Measurements from ENCODE around the gene LRP8.

The LRP8 gene

DNA sequence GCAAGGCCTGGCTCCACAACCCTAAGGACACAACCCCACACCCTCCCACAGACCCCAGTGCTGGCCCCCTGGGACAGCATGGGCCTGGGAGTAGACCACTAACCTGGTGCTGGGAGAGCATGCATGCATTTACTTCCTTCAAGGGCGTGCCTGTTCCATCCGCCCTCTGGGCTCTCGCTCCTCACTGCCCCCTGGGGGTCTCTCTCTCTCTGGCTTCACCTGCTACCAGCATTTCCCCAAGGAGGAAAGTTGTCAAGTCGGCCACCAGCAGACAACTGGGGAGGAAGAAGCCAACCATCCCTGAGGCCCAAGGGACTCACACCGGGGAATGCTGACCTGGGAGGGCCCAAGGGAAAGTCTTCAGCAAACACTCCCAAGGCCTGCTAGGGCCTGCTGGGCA, 6.5 kb downstream of the LRP8 start:
- peak; percentile 46 for DNase-seq

DNA sequence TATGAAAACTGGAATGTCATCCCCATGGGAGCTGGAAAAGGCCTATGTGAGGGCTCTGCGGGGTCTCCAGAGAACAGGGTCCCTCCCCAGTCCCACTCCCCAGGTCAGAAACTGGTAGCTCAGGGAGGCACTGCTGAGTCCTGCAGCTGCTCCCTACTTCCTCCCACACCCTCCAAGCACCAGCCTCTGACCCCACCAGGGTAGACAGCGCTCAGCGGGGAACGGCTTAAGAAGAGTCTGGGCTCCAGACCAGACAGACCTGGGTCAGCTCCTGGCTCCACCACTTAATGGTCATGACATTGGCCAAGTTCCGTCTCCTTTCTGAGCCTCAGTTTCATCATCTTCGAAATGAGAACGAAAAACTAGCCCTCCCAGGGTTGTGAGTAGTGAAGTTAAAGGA, 7.2 kb downstream of the LRP8 start:
- no peak for DNase-seq

DNA sequence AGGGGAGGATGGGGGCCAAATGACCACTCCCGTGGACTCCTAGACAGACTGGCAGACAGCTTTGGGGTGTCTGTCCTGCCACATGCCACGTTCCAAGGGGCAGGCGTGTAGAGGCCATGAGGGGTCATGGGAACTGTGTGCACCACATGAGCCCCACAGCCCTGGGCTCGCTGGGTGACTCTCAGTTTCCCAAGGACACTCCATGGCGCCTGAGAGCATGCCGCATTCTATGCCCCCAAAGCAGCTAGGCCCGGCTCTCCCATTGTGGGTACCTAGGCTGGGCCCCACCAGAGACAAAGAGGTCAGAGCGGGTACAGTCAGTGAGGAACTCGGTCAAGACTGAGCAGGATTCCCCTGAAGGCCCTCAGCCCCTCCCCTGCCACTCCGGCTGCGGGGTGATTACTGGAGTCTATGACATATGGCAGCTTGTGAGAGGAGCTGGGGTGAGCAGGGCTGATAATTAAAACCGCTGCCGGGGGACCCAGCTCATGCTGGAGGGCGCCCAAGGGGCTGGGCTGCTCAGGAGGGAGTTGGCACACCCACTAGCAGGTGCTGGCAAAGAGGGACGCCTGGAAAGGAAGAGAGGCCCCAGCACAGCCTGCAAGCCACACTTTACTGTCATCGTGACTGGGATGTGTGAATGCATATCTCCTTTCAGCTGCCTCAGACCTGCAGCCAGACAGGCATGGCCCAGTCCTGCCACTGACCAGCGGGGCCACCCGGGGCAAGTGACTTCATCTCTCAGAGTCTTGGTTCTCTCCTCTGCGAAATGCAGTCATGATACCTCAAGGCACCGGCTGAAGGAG, 8.4 kb downstream of the LRP8 start:
- DNase-seq, result peak; percentile 95

DNA sequence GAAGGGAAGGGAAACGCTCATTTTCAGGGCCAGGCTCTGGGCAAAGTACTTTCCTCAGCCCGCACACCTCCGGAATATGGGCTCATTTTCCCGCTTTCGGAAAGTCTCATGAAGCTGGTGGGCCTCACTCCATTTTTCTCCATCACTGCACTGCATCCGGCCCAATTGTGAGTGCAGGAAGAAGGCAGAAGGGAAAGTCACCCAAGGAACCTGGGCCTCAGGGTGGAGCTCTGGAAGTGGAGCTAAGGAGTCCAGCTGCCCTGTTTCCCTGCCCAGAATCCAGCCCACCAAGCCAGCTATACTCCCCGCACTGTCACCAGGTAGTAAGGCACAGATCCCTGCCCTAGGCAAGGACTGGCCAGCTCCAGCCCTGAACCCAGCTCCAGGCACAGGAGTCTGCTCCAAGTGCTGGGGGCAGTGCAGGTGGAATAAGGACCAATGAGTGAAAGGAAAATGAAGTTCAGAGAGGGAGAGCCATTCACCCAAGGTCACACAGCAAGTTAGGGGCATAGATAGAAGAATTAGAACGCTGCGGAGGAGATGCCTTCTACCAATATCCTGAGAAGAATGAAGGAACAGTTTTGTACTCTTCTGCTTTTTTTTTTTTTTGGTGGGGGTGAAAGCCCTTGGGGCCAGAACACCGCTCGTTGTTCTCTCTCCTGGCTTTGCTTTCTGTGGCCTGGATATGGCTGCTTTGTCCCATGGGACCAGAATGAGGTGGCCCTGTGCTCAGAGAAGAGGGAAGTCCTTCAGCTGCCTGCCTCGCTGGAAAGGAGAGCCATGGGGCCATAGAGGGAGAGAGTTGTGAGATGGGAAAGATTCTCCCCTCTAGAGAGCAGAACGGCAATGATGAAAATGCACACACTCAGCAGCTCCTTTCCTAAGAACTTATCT, 10.0 kb downstream of the LRP8 start:
- no peak for DNase-seq

DNA sequence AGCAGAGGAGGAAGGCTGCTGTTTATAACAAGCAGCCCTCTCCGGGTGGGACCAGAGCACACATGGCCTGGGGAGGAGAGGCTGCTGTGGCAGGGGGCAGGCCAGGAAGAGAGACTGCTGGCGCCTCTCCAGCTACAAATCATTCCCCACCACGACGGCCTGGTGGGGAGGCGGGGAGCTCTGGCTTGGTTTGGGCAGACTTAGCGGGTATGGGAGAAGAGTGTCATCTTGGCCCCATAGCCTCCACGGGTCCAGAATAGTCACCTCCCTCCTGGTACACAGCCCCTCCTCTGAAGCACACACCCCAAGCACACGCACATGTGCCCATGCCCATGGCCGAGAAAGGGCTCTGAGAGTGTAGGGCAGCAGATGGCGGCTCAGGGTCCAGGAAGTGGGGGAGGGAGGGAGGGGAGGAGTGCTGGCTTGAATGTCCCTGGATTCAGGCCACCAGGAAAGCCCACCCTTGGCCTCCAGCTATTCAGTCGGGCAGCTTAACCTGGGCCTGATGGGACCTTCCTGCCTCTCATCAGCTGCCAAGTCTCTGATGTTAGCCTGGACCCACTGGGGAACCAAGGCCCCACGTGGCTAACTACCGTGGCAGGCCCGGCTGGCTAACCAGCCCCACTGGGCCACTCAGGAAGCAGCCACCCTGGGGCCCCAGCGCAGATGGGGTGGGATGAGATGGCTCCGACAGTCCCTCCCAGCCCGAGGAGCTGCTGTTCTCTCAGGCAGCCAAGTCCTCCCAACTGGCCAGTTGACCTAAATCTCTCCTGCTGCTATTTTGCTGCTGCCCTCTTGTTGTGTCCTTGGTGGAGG, 10.9 kb downstream of the LRP8 start:
- DNase-seq, result peak; percentile 86

DNA sequence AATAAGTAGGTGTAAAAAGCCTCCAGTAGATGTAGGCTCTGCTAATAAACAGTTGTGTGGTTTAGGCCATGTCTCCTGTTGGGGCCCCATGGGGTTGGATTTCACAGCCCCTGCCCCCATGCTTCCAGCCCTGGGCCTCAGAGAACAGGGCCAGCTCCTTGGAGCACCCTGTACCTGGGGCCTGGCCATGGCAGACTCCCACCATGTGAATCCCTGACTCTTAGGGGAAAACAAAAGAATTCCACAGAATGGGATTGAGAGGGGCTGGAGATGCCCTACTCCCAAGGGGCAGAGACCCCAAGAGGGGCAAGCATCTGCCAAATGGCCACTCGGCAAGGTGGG, 11.5 kb downstream of the LRP8 start:
- DNase-seq, result no peak

DNA sequence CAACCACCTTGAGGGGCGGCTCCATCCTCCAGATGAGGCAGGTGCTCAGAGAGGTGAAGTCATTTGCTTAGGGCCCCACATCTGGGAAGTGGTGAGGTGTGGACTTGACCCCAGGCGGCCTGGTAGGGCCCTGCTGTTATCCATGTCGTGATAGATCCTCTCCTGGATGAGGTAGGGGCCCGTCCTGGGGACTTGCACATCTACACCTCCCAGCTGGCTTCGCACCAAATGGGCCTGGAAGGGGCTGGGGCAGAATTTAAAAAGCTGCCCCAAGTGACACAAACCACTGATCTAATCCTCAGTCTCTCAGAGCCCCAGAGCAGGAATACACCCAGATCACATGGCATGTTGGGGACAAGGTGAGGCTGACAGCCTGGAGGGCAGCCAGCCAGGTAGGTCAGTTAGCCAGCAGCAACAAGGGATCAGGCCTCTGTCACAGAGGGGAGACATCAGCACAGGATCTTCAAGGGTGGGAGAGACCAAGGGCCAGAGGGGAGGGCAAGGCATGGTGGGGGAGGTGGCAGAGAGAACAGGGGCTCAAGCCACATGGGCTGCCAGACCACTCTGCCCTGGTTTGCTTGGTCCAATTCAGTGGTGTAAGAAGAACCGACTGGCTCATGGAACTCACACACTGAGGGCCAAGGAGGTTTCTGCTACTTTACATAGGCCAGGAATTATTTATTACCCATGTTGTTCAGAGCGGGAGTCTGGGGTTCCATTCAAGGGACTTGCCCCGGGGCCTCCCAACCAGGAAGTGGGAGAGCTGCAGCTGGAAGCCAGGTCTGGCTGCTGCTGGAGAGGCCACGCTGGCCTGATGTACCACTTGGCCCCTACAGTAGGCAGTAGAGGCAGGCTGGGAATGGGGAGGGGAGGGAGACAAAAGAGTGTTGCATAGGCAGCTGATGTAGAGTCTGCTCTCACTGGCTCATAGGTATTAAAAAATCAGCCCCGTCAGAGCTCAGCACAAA, 12.1 kb downstream of the LRP8 start:
- DNase-seq, result peak; percentile 35

DNA sequence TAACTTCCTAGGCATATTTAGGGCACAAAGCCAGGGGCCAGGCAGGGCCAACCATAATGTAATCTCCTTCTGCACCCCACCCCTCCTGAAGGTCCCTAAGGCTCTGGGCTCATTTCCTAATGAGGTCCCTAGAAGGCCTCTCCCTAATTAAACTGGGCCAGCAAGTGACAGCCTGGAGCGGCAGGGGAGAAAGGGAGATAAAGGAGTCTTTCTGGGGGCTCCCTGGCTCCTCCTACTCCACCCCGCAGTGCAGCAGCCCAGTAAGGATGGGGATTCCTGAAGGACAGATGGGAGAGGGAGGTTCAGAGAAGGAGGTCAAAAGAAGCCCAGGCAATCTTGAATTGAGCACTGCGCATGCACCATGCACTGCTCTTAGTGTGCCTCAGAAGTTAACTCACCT, 12.8 kb downstream of the LRP8 start:
- no peak for DNase-seq

DNA sequence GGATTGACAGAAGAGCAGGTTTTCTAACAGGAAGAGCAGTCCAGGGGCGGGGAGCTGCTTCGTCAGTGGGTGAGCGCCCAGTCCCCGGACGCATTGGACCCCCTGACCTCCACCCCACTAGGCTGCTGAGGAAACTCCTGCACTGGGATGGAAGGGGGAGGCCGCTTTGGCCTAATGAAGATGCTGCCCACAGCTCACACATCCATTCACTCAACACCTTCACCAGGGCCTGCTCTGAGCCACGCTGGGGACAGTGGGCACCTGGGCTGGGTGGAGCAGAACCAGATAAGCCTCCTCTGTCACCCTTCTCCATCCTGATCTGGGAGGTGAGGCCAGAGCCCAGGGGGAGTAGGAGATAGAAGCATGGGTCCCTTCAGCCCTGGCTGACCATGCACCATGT, 13.3 kb downstream of the LRP8 start:
- DNase-seq, result no peak

DNA sequence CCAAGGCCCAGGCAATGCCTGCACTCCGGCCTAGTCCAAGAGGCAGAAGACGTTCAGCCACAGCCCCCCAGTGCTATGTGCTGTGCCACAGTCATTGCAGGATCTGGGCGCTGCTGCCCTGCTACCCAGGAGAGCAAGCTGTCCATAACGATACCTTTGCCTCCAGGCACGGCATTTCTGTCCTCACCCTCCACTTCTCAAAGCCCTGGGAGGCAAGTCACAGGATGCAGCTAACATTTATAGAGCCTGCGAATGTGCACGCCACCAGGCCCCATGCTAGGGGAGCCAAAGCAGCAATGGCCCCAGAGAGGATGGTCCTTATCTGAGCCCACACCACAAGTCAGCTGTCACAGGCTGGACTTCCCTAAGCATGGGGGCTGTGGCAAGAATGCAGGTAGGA, 13.8 kb downstream of the LRP8 start:
- no peak for DNase-seq

DNA sequence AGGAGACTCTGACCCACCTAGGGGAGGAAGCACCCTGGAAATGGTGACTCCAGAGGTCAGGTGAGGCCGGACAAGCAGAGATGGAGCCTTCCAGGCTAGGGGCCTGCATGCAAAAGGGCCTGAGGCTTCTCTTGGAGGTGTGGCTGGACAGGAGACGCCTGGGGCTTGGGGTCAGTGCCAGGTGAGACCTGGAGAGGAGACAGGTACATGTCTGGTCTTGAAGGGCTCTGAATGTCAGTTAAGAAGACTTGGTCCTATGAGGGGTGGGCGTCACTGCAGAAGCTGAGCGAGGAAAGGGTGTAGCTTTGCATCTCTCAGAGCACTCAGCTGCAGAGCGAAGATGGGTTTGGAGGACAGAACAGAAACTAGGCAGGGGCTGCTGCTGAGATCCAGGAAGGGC, 14.3 kb downstream of the LRP8 start:
- DNase-seq, result no peak

DNA sequence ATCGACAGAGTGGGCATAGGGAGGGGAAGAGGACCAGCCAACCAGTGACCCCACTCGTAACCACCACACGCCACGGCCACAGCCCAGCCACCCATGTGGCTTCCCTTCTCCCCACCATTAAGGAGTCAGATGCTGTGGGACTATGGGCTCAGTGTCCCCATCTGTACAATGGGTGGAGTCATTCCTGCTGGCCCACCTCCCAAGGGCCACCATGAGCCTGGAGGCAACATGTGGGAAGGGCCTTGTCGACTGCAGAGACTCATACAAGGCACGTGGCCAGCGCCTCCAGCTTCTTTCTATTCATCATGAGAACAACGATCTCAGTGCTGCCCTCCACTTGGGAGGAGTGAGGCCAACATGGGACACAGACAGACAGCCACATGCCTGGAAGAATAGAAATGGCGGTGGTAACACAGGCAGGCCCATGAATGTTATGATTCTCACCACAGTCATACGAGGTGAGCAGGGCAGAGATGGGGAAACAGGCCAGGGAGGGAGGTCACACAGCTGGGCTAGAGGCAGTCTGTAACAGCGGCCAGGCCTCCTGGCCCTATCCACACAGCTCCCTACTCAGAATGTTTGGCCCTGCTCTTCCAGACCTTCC, 16.1 kb downstream of the LRP8 start:
- DNase-seq, result peak; percentile 69

DNA sequence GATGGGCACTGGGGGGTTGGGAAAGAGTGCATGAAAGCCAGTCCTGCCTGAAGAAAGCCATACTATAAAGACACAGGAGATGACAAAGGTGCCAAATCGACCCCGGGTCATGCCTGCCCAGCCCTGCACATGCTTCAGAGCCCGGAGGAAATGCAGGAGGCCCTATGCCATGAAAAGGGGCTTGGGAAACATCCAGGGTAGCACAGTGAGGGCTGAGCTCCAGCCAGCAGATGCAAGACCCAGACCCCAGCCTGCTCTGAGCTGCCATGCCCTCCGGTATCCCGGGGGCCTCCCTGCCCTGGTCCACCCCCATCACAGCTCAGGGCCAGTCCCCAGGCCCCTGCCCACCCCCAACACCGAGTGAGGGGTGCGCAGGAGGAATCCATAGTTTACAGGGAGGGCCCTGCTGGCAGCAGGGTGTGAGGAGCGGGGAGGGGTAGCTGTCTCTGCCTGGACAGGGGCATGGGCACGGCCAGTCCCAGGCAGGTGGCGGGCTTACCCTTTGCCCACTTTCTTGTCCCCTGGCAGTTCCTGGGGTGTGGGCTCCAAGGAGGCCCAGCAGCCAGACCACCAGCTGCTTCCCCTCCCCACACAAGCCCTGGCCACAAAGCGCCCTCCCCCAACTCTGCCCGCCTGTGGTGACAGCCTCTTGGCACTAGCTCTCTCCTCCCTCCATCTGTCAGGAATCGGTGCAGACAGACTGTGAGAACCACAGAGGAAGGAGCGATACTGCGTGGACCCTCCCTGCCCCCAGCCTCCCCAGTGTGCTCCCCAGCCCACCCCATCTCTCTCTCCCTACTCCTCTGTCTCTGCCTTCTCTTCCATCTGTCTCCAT, 16.8 kb downstream of the LRP8 start:
- peak; percentile 82 for DNase-seq

DNA sequence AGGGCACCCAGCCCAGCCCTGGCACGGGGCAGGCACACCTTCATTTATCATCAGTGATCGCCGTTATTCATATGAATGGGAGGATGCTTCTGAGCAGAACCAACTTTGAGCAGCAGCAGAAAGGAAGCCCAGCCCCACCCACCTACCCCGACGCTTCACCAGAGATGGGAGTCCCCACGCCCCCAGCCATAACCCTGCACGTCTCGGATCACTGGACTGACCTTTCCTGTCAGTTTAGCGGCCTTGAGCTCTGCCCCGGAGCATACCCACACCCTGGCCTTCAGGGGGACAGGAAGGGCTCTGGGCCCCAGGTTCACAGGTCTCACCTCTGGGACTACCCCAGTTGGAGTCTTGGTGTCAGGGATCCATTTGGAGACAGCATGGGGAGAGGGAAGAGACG, 18.1 kb downstream of the LRP8 start:
- DNase-seq, result no peak

DNA sequence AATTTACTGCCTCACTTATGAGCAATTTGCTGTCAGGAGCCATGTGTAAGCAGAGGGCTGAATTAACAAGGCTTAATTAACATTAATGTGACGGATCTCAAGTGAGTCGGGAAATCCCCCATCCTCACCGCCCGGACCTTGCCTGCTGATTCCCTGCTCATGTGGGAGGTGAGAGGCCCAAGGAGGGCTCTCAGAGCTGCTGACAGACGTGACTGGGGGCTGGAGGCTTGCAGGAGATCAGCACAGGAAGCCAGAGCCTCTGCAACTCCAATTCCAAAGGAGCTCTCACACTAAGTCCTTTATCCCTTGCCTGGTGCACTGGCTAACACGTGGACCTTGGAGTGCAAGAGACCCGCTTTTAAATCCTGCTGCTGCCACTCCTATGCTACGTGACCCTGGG, 19.4 kb downstream of the LRP8 start:
- peak; percentile 55 for DNase-seq

DNA sequence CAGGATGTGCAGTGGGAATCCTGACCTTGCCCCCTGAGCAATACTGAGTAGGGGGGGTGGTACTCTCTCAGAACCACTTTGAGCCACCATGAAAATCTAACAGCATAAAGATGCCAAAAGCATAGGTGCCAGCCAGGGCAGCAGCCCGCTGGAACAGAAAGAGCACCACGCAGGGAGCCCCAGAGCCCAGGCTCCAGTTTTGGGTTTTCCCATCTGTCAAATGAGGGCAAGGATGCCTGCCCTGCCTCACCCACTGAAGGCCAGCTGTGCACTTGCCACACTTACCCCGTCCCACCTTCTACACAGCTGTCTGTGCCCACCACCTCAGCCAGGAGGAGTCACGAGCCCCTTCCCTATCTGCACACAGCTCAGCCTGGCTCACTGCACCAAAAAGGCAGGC, 20.8 kb downstream of the LRP8 start:
- DNase-seq, result peak; percentile 85

DNA sequence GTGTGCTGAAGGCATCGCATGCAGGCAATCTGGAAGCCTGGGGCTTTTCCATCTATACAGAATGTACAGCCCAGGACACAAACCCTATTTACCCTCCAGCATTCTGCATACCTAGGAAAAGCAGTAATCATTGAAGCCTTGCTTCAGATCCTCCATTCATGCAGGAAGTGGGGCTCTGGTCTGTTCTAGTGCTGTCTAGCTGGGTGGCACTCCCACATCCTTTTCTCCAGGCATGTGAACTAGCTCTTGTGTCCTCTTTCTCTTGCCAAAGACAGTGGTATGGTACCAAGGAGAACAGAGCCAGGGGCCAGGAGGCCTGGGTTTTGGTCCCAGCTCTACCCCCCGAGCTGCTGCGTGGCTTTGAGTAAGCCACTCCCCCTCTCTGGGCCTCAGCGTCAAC, 21.7 kb downstream of the LRP8 start:
- no peak for DNase-seq

DNA sequence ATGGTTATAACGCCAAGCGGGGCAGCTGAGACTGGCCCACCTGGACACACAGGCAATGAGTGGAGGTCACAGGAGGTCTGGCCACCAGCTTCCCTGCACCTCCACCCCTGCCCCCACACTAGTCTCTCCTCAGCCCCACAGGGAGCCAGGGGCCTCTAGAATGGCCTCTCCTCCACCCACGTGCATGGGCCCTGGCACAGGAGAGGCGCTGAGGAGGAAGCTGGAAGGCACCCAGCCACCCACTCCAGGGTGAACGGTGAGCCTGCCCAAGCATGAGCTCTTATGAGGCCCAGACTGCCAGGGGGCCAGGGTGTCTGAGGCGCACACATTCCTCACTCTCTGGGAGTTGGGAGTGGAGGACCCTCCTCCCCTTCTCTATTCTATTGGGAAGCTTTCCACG, 22.2 kb downstream of the LRP8 start:
- DNase-seq, result no peak

DNA sequence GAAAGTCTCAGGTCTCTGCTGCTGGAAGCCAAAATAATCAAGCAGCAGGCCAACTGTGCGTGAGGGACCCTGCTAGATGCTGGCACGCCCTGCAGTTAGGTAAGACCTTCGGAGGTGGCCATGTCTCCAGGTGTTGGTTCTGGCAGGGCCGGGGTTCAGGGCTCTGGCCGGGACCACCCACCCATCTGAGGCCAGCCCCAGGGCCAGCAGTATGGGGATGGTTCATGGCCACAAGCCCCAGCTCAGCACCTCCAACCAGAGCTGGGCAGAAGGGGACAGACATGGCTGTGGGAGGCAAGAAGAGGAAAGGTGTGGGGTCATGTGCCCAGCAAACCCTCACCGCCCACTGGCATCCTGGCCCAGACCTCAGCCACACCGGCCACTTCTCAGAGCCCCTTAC, 23.3 kb downstream of the LRP8 start:
- DNase-seq, result no peak

DNA sequence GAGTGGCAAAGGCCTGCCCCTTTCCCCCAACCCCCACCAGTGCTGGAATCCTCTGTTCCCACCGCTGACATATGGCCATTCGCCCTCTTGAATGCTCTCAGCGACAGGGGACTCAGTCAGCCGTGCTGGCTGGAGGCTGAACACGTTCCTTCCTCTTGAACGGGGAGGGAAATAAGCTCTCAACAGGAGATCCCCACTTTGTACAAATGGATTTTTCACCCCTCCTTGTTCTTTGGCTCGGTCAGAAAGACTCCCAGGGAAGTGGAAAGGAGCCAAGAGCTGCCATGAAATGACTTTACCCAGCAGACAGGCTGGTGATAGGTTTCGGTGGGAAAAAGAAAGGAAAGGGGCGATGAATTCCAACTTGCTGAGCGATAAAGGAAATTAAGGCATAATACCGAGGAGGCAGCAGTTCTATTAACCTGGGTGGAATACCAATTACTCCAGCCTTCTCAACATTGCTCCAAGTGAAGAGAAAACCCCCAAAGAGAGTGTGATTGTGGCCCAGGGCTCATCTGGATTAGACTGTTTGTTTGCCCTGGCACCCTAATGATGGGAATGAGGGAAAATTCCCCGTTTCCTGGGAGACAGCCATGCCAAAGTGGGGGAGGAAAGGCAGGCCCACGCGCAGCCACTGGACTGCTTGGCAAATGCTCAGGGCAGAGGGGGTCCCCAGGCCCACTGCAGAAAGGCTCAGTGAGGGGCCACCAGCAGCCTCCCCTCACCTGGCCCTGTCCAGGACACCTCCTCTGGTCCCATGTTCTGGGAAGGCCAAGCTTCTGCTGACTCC, 23.9 kb downstream of the LRP8 start:
- DNase-seq, result no peak
